ENCODE results near the gene NKTR.

DNA sequence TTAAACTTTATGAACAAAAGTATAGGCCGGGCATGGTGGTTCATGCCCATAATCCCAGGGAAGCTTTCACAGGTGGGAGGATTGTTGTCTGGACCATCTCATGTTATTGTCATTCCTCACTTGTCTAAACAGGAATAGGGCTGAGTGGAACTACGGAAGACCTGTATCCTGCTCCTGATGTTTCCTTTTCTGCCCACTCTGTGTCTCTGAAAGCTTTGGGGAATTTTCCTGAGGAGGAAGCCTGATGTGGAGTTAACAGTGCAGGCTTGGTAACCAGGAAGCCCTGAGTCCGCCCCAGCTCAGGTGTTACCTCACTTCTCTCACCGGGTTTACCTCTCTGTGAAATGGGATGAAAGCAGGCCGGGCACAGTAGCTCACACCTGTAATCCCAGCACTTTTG, 11.9 kb upstream of the NKTR start:
- TF ChIP-seq EZH2 (IDR thresholded peaks at IDR 0.05; ENCODE audit: insufficient read depth, poor library complexity, severe bottlenecking): no peak
- TF ChIP-seq EZH2phosphoT487 (IDR thresholded peaks at IDR 0.05; ENCODE audit: insufficient read depth, low read depth): no peak

Measured in GM23248 (cell line).